Transverse colon (tissue), 4 donors: ENCODE data around the gene CEP41. TPM values are rescaled to one million over a fixed set of nuclear protein-coding genes. Genes with fewer than 3 reads are reported as not detected.

Experiments
- DNase-seq: peaks from one replicate; pipeline ENCODE4 v3.0.0-alpha.2; 2019
- H3K27ac ChIP-seq, 4 donors: fragments of 200-600 bp; sonication (generic); 2 replicates each; pipeline ENCODE4 v1.5.1; 2016 to 2018; ENCODE audit warnings: inconsistent platforms in 4 of 4
- H3K27me3 ChIP-seq: fragments of 200-600 bp; sonication (generic); 2 replicates; pipeline ENCODE4 v1.5.1; 2017; ENCODE audit warnings: inconsistent platforms
- H3K36me3 ChIP-seq, 4 donors: fragments of 200-600 bp; sonication (generic); 2 replicates each; pipeline ENCODE4 v1.5.1; 2017 to 2019; ENCODE audit warnings: inconsistent platforms in 4 of 4
- H3K4me1 ChIP-seq, 4 donors: fragments of 200-600 bp; sonication (generic); 2 replicates each; pipeline ENCODE4 v1.5.1; 2017 to 2020; ENCODE audit warnings: inconsistent platforms in 4 of 4
- H3K4me3 ChIP-seq, 4 donors: fragments of 200-600 bp; sonication (generic); 1 replicate in 1 of 4; 2 replicates in 3 of 4; pipeline versions ENCODE4 v1.5.1 to v1.6.1; 2017 to 2019; ENCODE audit warnings: inconsistent platforms in 4 of 4
- H3K9me3 ChIP-seq, 2 donors: fragments of 200-600 bp; sonication (generic); 2 replicates each; pipeline ENCODE4 v1.5.1; 2017 to 2019; ENCODE audit warnings: inconsistent platforms in 2 of 2
- EP300 ChIP-seq: sonication (generic); formaldehyde crosslinking; IDR thresholded peaks from one replicate; pipeline ENCODE4 v1.6.1; 2017; ENCODE audit warnings: antibody characterized with exemption, low read depth
- POLR2A ChIP-seq: fragments of 450-650 bp; IDR thresholded peaks from one replicate; pipeline ENCODE4 v1.6.1; 2016; ENCODE audit warnings: antibody characterized with exemption, mild to moderate bottlenecking, moderate library complexity
- POLR2AphosphoS5 ChIP-seq, 3 donors: sonication (generic); formaldehyde crosslinking; IDR thresholded peaks; one replicate each; pipeline ENCODE4 v1.6.1; 2016; ENCODE audit warnings: antibody characterized with exemption in 3 of 3
- WGBS, 2 donors: methylation state at CpG; one replicate each; pipeline ENCODE4 v1.1.5; 2018; ENCODE audit warnings: low coverage in 1 of 2; 5-methylcytosine and 5-hydroxymethylcytosine counted together
- in situ Hi-C, 4 donors: fragments of 200-750 bp; cut with MboI; loops; one replicate each; pipeline versions ENCODE4 v1.15.0 to v1.15.1; 2017; ENCODE audit warnings: low sequenced_read_pairs in 3 of 4, low pct_ligation_motif_present in 1 of 4, low pct_unique_long_range_greater_than_20kb in 1 of 4
- intact Hi-C: fragments of 100-400 bp; cut with DNase I; formaldehyde crosslinking; loops from one replicate; pipeline ENCODE4 v1.15.1; 2023; ENCODE audit warnings: low total_unique reads
- total RNA-seq, 4 donors: library from RNA; depleted of rRNA; stranded (reverse); fragments of >200 nt; gene quantifications; one replicate each; pipeline ENCODE4 v1.1.0, GENCODE V29; 2016
- TF ChIP-seq, protein P1 (sequence below), 5 experiments: fragments of 200-600 bp in 3 of 5; fragments of 450-650 bp in 2 of 5; sonication (generic) in 3 of 5; IDR thresholded peaks; 1 replicate in 2 of 5; 2 replicates in 3 of 5; pipeline ENCODE4 v1.5.1; 2016 to 2017; ENCODE audit warnings: antibody characterized with exemption in 5 of 5, inconsistent platforms in 3 of 5, mild to moderate bottlenecking in 2 of 5, moderate library complexity in 1 of 5

The CEP41 gene
- total RNA-seq, 4 donors from 2014 or later = 0.75 to 4.8 (median 2.7) TPM; not detected in 1

GRCh38 chr7:130397051-130397757 is 43.6 kb downstream of the CEP41 start:
- in situ Hi-C loops (no loop called here), intact Hi-C loops (no loop called here)
- no peak for DNase-seq
- Histone ChIP-seq H3K9me3 (no peaks in the 10 kb centered on the region), H3K4me3 (no peak overlapping the region), H3K27me3 (no peaks in the 10 kb centered on the region), H3K27ac (peak overlapping the region in 1 of 4 donors; percentile 27), H3K4me1 (peaks cover 0 to 12% (median 0%) of the 10 kb centered on the region in 4 donors), H3K36me3 (no peaks in the 10 kb centered on the region)
- TF ChIP-seq POLR2AphosphoS5 (IDR thresholded peaks at IDR 0.05) (no peak), EP300 (no peak), POLR2A (no peak)
- TF ChIP-seq, protein P1, sequence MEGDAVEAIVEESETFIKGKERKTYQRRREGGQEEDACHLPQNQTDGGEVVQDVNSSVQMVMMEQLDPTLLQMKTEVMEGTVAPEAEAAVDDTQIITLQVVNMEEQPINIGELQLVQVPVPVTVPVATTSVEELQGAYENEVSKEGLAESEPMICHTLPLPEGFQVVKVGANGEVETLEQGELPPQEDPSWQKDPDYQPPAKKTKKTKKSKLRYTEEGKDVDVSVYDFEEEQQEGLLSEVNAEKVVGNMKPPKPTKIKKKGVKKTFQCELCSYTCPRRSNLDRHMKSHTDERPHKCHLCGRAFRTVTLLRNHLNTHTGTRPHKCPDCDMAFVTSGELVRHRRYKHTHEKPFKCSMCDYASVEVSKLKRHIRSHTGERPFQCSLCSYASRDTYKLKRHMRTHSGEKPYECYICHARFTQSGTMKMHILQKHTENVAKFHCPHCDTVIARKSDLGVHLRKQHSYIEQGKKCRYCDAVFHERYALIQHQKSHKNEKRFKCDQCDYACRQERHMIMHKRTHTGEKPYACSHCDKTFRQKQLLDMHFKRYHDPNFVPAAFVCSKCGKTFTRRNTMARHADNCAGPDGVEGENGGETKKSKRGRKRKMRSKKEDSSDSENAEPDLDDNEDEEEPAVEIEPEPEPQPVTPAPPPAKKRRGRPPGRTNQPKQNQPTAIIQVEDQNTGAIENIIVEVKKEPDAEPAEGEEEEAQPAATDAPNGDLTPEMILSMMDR (IDR thresholded peaks at IDR 0.05) = no peak
- 72 to 76% methylated on average over 6 to 7 of the region's 7 CpGs for WGBS, 2 donors

GRCh38 chr7:130396109-130396508 is 44.7 kb downstream of the CEP41 start:
- WGBS, 2 donors = 69 to 81% methylated on average over 3 of the region's 3 CpGs
- Histone ChIP-seq H3K9me3 (no peaks in the 10 kb centered on the region), H3K4me3 (no peak overlapping the region), H3K4me1 (peaks cover 0 to 12% (median 0%) of the 10 kb centered on the region in 4 donors), H3K27me3 (no peaks in the 10 kb centered on the region), H3K27ac (peak overlapping the region in 2 of 4 donors; percentile 10 to 27), H3K36me3 (no peaks in the 10 kb centered on the region)
- TF ChIP-seq, protein P1 (IDR thresholded peaks at IDR 0.05) = no peak
- TF ChIP-seq POLR2AphosphoS5 (IDR thresholded peaks at IDR 0.05) = no peak
- TF ChIP-seq POLR2A = no peak
- no peak for TF ChIP-seq EP300
- in situ Hi-C loops (no loop called here), intact Hi-C loops (no loop called here)
- no peak for DNase-seq

GRCh38 chr7:130395421-130395820 is 45.4 kb downstream of the CEP41 start:
- 75 to 81% methylated on average over 5 of the region's 5 CpGs for WGBS, 2 donors
- Histone ChIP-seq H3K4me3 (no peak overlapping the region), H3K27ac (peak overlapping the region in 1 of 4 donors; percentile 10), H3K9me3 (no peaks in the 10 kb centered on the region), H3K27me3 (no peaks in the 10 kb centered on the region), H3K36me3 (no peaks in the 10 kb centered on the region), H3K4me1 (peaks cover 0 to 12% (median 0%) of the 10 kb centered on the region in 4 donors)
- DNase-seq = no peak
- TF ChIP-seq EP300 (no peak), POLR2A (no peak), POLR2AphosphoS5 (IDR thresholded peaks at IDR 0.05) (no peak)
- TF ChIP-seq, protein P1 (IDR thresholded peaks at IDR 0.05) = no peak
- in situ Hi-C loops = no loop called here
- intact Hi-C loops = loop anchor here (2.0 kb wide), 1 partner anchor 43 kb away; no protein-coding TSS in a partner anchor

DNA sequence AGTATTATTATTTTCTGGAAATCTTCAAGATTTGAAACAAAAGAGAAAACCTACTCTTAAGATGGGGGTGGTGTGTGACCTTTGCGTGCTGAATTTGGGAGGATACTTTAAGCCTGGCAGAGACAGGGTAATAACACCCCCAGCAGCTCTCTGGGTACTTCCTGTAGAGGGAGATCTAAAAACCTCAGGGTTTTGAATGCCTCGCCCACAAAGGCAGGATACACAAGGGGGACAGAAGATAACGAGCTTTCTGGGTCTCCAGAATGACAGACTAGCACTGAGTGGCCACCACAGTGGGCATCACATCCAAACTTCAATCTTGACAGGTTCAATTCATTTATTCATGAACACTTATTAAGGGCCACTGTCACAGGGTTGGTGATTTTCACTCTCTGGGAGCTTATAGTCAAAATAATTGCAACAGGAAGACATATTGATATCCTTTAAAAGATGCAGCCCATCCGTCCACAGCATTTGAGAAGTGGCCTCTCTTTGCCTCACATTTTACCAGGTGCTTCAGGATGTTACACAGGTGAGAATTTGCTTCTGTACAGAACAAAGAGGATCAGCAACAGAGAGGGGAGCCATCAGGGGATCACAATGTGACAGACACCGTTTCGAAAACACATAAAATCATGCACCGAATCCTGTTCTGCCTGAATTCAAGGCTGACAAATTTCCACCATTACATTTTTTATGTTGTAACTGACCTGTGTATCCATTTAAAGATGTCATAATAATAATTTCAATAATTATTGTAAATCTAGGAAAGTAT is 46.2 kb downstream of the CEP41 start:
- WGBS, 2 donors = 79 to 83% methylated on average over 6 to 7 of the region's 7 CpGs
- Histone ChIP-seq H3K4me3 (no peak overlapping the region), H3K4me1 (peaks cover 0 to 12% (median 0%) of the 10 kb centered on the region in 4 donors), H3K9me3 (no peaks in the 10 kb centered on the region), H3K27me3 (no peaks in the 10 kb centered on the region), H3K27ac (peak overlapping the region in 1 of 4 donors; percentile 75), H3K36me3 (no peaks in the 10 kb centered on the region)
- no peak for DNase-seq
- intact Hi-C loops = loop anchor here (2.0 kb wide), 1 partner anchor 42 kb away; no protein-coding TSS in a partner anchor
- TF ChIP-seq POLR2A = no peak
- TF ChIP-seq EP300 = no peak
- TF ChIP-seq, protein P1 (IDR thresholded peaks at IDR 0.05) = no peak
- no peak for TF ChIP-seq POLR2AphosphoS5 (IDR thresholded peaks at IDR 0.05)
- in situ Hi-C loops = no loop called here
